ENCODE results near the gene ANO2. TPM values are rescaled to one million over a fixed set of nuclear protein-coding genes. Genes with fewer than 3 reads are reported as not detected.

ANO2 gene
- polyA plus RNA-seq, 1 donor from 2014 or later, result 1.8 TPM

GRCh38 chr12:5548152-5548943 lies 396.7 kb downstream of the ANO2 start:
- Histone ChIP-seq H3K9me2 (ENCODE audit: insufficient read depth, low read length) (no peaks in the 10 kb centered on the region), H3F3A (ENCODE audit: insufficient read depth, low read length, poor library complexity, severe bottlenecking) (no peaks in the 10 kb centered on the region), H2AFZ (ENCODE audit: low read depth, low read length) (no peak overlapping the region), H3K27me3 (ENCODE audit: insufficient read depth, low read depth, low read length) (no peaks in the 10 kb centered on the region), H3K27ac (ENCODE audit: low read length) (no peak overlapping the region), H3K4me3 (ENCODE audit: low read length) (no peak overlapping the region), H3K79me2 (replicated peaks; ENCODE audit: insufficient read depth, low read length) (no peaks in the 10 kb centered on the region), H3K9ac (ENCODE audit: low read length) (no peak overlapping the region), H3K9me3 (ENCODE audit: low read length) (peaks cover 3% of the 10 kb centered on the region), H4K20me1 (ENCODE audit: insufficient read depth) (no peaks in the 10 kb centered on the region), H3K4me2 (ENCODE audit: low read length) (no peak overlapping the region), H3K36me3 (ENCODE audit: insufficient read depth, low read length) (no peaks in the 10 kb centered on the region)
- TF ChIP-seq POLR2AphosphoS5 (IDR thresholded peaks at IDR 0.05) (no peak), EP300 (conservative IDR thresholded peaks at IDR 0.05; ENCODE audit: poor library complexity, severe bottlenecking) (no peak), RAD21 (conservative IDR thresholded peaks at IDR 0.05) (no peak)

GRCh38 chr12:5546616-5547015 lies 398.4 kb downstream of the ANO2 start:
- no peak overlapping the region for H3K9ac ChIP-seq (ENCODE audit: low read length)
- no peak overlapping the region for H3K4me3 ChIP-seq (ENCODE audit: low read length)
- no peak overlapping the region for H3K27ac ChIP-seq (ENCODE audit: low read length)
- no peak for TF ChIP-seq CTCF (IDR thresholded peaks at IDR 0.05; ENCODE audit: poor library complexity, severe bottlenecking)
- no peak for TF ChIP-seq TAF1 (IDR thresholded peaks at IDR 0.05; ENCODE audit: low read depth)
- TF ChIP-seq SMC3 (conservative IDR thresholded peaks at IDR 0.05; ENCODE audit: poor library complexity), result no peak
- no peak for TF ChIP-seq EP300 (conservative IDR thresholded peaks at IDR 0.05; ENCODE audit: poor library complexity, severe bottlenecking)
- TF ChIP-seq EZH2 (IDR thresholded peaks at IDR 0.05; ENCODE audit: borderline replicate concordance, insufficient read depth, low read length, poor library complexity, severe bottlenecking), result no peak
- no peak for TF ChIP-seq REST (IDR thresholded peaks at IDR 0.05; ENCODE audit: borderline replicate concordance)
- TF ChIP-seq RAD21 (conservative IDR thresholded peaks at IDR 0.05), result no peak
- no peak for TF ChIP-seq MXI1 (conservative IDR thresholded peaks at IDR 0.05; ENCODE audit: poor library complexity, severe bottlenecking)
- TF ChIP-seq POLR2AphosphoS5 (IDR thresholded peaks at IDR 0.05), result no peak
- no peak overlapping the region for H2AFZ ChIP-seq (ENCODE audit: low read depth, low read length)
- peaks cover 3% of the 10 kb centered on the region for H3K9me3 ChIP-seq (ENCODE audit: low read length)
- H3K79me2 ChIP-seq (replicated peaks; ENCODE audit: insufficient read depth, low read length), result no peaks in the 10 kb centered on the region
- no peaks in the 10 kb centered on the region for H3K36me3 ChIP-seq (ENCODE audit: insufficient read depth, low read length)
- H3K9me2 ChIP-seq (ENCODE audit: insufficient read depth, low read length), result no peaks in the 10 kb centered on the region
- no peaks in the 10 kb centered on the region for H3K27me3 ChIP-seq (ENCODE audit: insufficient read depth, low read depth, low read length)
- H4K20me1 ChIP-seq (ENCODE audit: insufficient read depth), result no peaks in the 10 kb centered on the region
- no peak overlapping the region for H3K4me2 ChIP-seq (ENCODE audit: low read length)
- H3F3A ChIP-seq (ENCODE audit: insufficient read depth, low read length, poor library complexity, severe bottlenecking), result no peaks in the 10 kb centered on the region

Measured in neural cell (in vitro differentiated cells).